HG02588 (cell line): ENCODE data around the gene FURIN.
"Not testable (repeated sequence)": the region's sequence is repeated elsewhere in the genome, so short reads cannot be mapped to it uniquely, and the experiment has no call there.

ENCODE experiments used
- ATAC-seq: cut with Tn5 transposase; IDR thresholded peaks from one replicate; pipeline ENCODE4 v1.9.1; 2021; ENCODE audit warnings: mild to moderate bottlenecking, moderate library complexity; ENCODE audit not compliant: unreplicated experiment

FURIN gene

DNA sequence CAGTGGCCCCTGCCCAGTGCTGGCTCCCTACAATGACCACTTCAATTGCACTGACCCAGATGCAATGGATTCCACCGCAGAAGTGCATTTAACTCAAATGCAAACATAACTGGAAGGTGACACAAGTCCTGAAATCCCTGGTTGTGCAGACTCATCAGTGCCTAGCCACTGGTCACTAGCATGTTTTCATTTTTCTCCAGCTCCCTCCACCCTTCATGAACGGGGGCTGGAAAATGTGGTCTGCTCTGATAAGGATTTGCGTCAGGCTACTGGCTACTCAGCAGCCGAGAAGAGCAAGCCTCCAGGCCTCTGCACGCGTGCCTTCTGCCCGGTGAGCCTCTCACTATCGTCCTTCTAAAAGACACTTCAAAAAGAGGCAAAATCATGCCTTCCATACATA, 27.4 kb upstream of the FURIN start:
- no peak for ATAC-seq

DNA sequence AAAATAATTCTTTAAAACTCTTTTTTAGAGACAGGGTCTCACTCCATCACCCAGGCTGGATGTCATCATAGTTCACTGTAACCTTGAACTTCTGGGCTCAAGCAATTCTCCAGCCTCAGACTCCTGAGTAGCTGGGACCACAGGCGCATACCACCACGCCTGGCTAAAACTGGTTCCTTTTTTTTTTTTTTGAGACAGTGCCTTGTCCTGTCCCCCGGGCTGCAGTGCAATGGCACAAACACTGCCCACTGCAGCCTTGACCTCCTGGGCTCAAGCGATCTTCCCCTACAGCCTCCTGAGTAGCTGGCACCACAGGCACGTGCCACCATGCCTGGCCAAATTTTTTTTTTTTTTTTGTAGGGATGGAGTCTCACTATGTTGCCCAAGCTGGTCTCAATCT, 23.7 kb upstream of the FURIN start:
- no peak for ATAC-seq

DNA sequence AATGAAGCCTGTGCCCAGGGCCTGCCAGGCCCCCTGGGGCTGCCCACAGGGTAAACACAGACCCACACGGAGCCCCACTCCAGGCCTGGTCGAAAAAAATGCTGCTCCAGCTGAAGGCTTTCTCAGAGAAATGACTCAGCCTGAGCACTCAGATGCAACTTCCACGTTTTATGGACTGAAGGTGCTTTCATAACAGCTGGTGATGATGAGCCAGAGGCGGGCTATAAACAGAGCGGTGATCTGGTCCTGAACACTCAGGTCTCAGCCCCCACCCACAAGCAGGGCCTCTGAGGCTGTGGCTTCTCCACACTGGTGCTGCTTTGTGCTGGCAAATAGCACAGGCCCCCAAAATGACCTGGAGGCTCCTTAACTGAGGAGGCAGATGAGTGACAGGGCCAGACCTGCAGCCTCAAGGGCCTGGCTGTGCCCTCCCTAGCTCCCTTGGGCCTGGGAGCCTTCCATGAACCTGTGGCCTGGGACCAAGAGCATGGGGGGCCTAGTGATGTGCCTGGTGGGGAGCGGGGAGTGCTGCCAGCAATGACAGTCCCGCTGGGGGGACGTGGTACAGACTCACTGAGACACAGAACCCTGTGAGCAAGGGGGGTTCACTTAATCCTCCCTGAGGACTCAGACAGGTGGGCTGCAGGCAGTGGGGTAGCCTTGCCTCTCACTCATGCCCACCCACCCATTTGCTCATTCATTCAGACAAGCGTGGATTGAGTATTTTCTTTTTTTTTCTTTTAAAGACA, 23.0 kb upstream of the FURIN start:
- ATAC-seq = peak; percentile 87

DNA sequence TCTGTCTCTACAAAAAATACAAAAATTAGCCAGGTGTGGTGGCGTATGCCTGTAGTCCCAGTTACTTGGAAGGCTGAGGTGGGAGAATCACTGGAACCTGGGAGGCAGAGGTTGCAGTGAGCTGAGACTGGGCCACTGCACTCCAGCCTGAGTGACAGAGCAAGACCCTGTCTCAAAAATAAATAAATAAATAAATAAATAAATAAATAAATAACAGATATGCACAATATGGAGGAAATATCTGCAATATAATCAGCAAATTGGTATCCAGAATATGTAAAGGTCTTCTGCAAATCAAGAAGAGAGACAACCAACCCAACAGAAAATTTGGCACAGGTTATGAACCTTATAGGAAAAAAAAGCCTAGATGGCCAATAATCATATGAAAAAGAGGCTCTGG, 19.0 kb upstream of the FURIN start:
- not testable (repeated sequence) for ATAC-seq

DNA sequence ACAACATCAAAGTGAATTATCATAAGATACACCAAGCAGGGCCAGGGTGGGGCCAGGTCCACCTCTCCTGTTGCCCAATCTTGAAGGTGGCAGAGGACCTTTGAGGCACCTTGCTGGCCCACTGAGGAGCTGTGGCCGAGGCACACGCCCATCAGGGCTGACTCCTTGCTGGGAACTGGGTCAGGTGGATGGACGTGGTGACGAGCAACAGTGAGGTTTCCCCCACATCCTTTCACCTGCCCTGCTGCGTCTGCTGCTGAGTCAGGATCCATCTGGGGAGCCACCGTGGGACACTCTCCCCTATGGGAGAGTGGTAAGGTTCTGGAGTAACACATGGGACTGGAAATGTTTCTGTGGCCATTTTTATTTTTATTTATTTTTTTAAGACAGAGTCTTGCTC, 17.3 kb upstream of the FURIN start:
- no peak for ATAC-seq

DNA sequence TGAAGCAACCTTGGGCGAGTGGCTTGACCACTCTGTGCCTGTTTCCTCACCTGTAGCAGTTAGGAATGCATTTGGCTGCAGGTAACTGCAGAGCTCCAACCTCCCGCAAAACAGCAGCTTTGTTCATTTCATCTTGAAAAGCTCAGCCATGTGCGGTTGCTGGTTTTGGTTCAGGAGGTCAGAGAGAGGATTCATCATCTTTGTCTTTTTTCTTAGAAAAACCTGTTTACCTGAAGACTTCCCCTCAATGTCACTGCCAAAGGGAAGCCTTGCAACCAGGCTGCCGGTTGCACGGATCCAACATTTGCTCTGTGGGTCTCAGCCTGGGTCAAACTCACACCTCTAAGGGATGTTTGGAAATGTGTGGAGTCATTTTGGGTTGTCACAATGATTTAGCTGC, 16.4 kb upstream of the FURIN start:
- no peak for ATAC-seq

DNA sequence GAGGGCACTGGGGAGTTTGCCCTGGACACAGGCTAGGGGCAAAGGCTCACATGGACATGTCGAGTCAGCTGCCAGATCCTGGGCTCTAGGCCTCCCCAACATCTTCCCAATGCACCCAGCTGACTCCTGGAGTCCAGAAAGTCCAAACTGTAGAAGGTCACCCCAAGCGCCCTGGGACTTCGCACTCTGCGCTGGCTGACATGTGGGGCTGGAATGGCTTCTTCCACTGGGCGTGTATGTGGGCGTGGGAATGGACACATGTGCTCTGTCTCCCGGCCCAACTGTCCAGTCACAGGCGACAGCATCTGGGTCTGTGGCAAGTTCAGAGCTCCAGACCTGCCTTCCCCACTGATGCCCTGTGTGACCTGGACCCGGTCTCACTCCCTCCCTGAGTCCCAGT, 13.2 kb upstream of the FURIN start:
- ATAC-seq = no peak

DNA sequence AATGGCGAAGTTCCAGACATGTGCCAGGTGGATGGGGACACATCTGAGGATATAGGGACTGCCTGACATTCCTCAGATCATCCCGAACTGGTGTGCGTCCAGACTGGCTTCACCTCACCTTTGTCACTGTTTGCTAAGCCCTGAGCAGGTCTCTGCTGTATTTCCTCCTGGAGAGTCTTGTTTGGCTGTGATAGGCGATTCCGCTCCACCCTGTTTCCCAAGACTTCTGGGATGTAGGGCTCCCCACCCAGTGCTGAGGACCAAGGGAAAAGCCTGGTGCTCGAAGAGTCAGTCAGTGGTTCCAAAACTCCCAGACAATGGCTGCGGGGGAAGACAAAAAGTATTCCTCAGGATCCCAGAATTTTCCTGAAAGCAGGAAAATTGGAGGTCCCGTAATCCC, 11.1 kb upstream of the FURIN start:
- ATAC-seq = no peak

DNA sequence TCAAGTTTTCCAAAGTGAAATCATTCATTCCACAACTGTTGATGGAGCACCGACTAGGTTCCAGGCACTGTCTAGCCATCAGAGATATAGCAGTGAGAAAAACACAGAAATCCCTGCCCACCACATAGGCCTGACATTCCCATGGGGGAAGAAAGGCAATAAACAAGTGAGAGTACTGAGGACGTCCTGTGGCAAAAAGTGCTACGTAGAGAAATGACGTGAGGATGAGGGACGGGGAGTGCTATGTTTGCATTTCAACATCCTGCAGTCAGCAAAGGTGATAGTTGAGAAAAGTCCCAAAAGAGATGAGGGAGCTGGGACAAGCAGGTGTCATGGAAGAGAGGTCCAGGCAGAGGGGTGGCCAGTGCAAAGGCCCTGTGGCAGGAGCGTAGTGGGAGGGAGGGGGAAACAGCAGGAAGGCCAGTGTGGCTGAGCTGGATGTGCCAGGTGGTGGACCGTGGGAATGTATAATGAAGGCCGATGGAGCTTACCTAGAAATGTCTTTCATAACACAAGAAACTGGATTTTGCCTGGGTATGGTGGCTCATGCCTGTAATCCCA, 10.4 kb upstream of the FURIN start:
- no peak for ATAC-seq

DNA sequence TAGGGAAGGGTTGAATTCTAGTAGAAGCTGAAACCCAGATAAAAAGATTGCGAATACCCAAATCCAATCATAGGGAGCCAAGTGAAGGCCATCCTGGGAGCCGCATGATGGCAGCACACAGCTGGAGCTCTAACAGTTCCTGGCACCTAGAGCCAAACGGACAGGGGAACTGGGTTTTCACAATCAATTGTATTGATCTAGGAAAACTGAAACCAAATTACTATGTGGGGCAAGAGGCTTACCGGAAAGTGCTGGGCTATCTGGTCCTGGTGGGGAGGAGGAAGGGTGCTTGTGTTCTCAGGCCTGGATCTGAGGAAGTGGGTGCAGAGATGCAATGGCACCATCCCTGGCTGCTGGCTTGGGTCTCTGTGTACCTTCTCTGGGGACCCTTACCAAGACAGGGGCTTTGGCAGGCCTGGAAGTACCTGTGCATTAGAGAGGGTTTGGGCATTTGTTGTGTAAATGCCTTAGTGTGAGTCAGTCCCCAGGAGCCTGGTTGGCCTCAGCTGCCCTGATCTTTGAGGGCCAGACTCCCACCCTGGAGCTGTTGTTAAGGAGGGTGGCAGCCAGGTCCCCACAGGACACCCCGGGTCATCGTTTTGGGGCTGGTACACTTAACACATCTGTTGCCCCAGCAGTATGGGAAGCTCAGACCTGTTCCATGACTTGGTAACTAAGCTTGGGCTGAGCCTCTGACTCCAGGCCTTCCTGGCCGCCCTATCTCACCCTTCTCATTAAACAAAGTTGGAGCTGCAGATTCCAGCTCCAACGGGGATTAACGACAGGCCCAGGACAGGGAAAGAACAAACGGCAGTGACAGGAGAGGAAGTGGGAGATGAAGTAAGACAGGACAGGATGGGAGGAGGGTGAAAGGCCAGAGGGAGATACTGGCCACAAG, 8.9 kb upstream of the FURIN start:
- no peak for ATAC-seq

DNA sequence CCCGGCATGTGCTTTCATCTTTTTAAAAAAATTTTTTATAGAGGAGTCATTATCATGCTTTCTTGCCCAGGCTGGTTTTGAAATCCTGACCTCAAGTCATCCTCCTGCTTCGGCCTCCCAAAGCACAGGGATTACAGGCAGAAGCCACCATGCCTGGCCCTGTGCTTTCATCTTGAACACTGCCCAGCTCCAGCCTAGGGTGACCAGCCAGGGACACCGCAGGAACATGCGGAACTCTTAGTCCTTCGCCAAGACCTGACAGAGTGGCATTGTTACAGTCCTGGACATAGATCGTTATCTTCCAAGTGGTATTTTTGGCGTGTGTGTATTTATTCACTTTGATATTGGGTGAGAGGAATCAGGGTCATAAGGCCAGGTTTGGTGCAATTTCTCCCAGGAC, 7.9 kb upstream of the FURIN start:
- ATAC-seq = no peak

DNA sequence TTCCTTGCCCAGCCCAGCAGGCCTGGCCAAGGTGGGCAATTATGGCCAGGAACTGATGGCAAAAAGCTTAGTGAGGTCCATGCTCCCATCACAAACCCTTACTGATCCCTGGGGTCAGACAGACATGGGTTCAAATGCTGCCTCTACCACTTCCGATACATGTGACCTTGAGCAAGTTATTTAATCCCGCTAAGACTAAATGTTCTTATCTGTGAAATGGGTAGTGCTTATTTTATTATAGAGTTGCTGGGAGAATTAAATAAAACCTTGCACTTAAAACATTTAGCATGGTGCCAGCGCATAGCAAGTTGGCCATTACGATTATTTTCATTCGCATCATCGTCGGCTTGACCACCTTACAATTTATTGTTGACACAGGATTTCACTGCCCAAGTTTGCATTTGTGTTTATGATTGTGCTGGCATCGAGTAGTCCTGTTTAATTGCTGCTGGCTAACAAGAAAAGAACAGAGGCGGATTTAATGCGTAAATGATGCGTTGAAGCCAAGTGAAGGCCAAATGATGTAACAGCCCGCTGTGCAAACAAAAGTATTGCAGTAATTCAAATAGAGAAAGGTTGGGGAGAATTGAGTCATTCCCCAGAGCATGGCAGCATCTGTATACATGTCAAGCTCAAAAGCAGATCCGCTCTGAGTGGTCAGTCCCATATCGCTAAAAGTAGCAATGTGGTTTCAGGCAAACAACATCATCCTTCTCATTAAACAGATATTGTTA, 7.3 kb upstream of the FURIN start:
- ATAC-seq = no peak

DNA sequence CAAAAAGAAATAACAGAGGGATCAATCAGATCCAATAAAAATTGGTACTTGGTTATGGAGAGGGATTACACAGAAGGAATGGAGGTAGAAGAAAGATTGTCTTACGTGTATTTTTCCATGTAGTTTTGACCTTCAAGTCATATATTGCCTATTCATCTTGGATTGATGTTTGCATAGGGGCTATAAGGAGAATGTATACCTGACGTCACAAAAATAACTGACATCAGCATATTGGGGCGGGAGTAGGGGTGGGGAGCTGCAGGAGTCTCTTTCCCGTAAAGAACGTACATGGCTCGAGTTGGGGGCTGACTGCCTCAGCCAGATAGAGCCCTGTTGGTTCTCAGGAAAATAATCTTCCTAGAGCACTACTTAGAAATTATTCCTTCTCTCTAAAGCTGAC, 5.9 kb upstream of the FURIN start:
- ATAC-seq = no peak

DNA sequence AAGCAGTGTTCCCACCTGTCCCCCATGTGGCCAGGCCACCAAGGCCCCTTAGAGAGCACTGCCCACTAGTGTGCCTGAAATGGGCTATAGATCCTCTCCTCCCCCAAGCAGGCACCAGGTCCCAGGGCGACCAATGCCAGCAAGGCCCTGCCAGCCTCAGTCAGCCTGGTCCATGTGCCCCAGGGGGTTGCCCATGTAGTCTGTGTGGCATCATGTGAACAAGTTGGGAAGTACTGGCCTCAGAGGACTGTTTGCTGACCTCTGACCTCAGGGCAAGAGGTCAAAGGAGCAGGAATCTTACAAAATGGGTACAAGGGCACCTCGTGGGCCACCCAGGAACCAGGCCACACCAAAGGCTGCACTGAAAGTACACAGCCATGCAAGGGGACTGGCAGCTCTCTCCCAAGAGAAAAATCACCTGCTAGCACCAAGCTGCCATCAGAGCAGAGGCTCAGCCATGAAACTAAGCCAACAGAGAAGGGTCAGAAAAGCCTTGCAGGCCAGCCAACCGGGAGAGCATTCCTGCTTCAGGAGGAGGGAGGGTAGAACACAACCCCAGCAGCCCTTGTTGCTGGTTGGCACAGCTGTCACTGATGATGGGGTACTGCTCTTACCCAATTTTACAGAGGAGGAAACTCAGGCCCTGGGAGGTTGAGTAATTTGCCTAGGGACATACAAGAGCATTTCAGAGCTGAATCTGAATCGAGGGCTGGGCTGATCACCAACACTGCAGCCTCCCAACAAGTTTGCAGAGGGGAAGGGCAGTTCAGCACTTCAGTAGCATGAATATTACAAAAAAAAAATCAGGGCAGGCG, 5.2 kb upstream of the FURIN start:
- ATAC-seq = no peak

DNA sequence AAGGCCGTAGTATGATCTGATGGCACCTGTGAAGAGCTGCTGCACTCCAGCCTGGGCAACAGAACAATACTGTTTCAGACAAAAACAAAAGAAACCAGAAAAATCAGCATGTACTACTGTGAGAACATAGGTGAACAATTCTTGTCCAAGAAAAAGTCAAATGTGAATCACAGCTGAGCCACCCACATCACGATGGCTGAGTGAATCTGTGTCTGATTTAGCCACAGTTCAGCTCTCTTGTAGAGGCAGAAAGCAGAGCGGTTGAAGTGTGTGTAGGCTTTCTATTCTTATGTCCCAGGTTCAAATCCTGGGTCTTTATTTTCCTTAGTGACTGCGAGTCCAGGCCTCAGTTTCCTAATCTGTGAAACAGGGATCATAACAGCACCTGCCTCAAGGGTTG, 4.4 kb upstream of the FURIN start:
- ATAC-seq = no peak

DNA sequence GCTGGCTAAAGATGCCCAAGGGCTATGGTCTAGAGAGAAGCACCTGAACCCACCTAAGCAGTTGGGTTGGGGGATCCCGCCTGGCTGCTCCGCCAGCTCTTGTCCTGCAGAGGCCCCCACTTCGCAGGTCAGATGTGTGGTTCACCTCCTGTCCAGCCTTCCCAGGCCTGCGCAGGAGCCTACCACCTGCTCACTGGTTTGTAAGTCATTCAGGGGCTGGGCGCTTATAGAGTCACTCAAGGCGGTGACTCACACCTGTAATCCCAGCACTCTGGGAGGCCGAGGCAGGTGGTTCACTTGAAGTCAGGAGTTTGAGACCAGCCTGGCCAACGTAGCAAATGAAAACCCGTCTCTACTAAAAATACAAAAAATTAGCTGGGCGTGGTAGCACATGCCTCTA, 3.9 kb upstream of the FURIN start:
- no peak for ATAC-seq

DNA sequence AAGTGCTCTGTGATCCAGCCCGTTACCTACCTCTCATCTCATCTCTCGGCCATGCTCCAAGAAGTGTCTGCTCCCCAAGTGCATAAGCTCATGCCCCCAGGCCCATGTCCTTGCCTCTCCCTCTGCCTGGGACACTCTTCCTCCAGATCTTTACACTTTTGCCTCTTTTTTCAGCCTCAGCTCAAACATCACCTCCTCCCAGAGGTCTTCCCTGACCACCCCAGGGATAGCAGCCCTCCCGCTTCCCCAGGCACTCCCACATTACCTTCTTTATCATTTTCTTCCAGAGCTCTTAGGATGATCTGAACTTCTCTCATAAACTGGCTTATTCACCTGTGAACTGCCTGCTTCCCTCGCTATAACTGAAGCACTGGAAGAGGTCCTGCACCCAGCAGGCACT, 2.7 kb upstream of the FURIN start:
- ATAC-seq = no peak

DNA sequence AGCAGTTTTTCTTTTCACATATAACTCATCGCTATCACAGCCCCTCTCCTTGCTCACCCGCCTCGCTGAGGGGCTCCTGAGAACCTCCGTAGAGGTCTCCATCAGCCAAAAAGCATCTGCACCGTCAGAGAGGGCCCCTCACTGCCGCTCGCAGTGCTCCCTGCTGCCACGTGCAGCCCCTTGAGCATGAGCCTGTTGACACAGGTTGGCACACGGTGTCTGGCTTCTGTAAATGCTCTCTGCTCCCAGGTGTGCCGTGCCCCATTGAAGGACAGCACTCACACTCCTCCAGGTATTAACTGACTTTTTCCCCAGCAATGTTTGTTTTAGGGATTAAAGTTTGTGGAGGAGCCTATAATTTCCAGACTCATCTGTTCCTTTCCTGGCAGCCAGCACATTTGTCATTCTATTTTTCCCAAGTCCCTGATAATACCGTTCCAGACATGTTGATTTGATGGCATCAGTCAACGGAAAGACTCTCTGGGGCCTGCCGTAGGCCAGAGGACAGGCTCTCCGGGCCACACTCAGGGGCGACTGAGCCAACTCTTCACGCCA, 2.1 kb upstream of the FURIN start:
- no peak for ATAC-seq

DNA sequence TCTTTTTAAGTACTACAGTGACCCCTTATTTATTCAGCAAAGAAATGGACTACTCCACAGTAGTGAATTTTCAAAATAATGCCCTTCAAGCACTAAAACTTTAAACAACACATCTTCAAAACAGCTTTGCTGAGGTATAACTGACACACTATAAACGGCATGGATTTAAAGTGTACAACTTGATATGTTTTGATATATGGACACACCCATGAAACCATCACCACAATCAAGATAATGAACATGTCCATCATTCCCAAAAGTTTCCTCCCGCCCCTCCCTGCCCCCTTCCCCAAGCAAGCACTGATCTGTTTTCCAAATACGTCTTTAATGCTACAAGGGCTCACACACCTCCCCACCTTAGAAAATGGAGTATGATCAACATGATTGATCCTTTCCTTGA, 1.6 kb upstream of the FURIN start:
- no peak for ATAC-seq

DNA sequence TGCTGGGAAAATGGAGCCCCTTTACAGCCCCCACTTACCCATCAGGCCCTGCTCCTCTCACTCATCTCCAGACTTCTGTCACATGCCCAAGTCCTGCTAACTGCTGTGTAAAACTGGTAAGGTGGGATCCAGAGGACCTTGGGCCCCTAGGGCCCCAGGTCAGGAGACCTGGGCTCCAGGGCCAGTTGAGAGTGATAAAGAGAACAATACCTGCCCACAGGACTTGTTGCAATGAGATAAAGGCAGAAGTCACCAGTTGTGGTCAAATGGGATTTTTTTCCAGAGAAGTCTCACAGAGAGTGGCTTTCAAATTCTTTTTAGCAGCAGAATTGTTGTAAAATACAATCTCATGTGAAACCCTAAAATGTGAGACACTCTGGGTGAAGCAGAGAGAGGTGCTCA, 753 bp downstream of the FURIN start:
- ATAC-seq = no peak
